GM12878 (cell line): ENCODE measurements around the gene TSC2. TPM values are rescaled to one million over a fixed set of nuclear protein-coding genes. Genes with fewer than 3 reads are reported as not detected.

Experiments
- ATAC-seq: fragments of 200-7000 bp; cut with Tn5 transposase; 3 replicates; pipeline ENCODE4 v1.9.1; 2020; ENCODE audit warnings: mild to moderate bottlenecking, moderate library complexity
- Bru-seq: library from RNA; stranded (reverse); fragments of 400-500 nt; gene quantifications from one replicate; lab custom pipeline; 2021; lab: Mats Ljungman, UMichigan
- BruChase-seq, 2 experiments: library from RNA; stranded (reverse); fragments of 400-500 nt; gene quantifications; one replicate each; lab custom pipeline; 2021; lab: Mats Ljungman, UMichigan
- BruUV-seq: library from RNA; stranded (reverse); fragments of 400-500 nt; replicated peaks from 2 replicates; lab custom pipeline; 2021; lab: Mats Ljungman, UMichigan
- CTCF ChIA-PET: fragments of 300-600 bp; sonication (Branson Sonifier 250); formaldehyde crosslinking; extraction: SDS; loops from one replicate; lab custom pipeline; 2021; ENCODE audit warnings: inconsistent platforms; lab: Yijun Ruan, JAX
- POLR2A ChIA-PET: fragments of 350-600 bp; formaldehyde crosslinking; extraction: SDS; loops from one replicate; lab custom pipeline; 2021; ENCODE audit warnings: inconsistent platforms; lab: Charles Lee
- RAD21 ChIA-PET: fragments of 300-600 bp; sonication (Branson Sonifier 250); formaldehyde crosslinking; loops from one replicate; lab custom pipeline; 2023; ENCODE audit warnings: antibody characterized with exemption; ENCODE audit not compliant: unreplicated experiment; lab: Charles Lee
- SMC1A ChIA-PET: fragments of 300-600 bp; sonication (Branson Sonifier 250); formaldehyde crosslinking; loops from one replicate; lab custom pipeline; 2023; ENCODE audit not compliant: unreplicated experiment, uncharacterized antibody; lab: Charles Lee
- DNase-seq: peaks from one replicate; pipeline ENCODE4 v3.0.0-alpha.2; 2011; ENCODE audit warnings: low read depth, low spot score
- FAIRE-seq: peaks from 3 replicates; lab custom pipeline; 2011; peaks lifted over from hg19 to GRCh38; lab: Jason Lieb, UNC
- H2AFZ ChIP-seq: 2 replicates; pipeline ENCODE4 v1.6.0; 2011; ENCODE audit warnings: low read depth, low read length, control low read depth; ENCODE audit not compliant: control insufficient read depth
- H3K27ac ChIP-seq: 2 replicates; pipeline ENCODE4 v1.5.1; 2011; ENCODE audit warnings: control low read depth; ENCODE audit not compliant: control insufficient read depth, insufficient read depth
- H3K27me3 ChIP-seq, 2 experiments: replicated peaks in 1 of 2; 2 replicates each; pipeline versions ENCODE4 v1.6.0 to v1.6.1; 2011; ENCODE audit warnings: low read length in 1 of 2; ENCODE audit not compliant: control insufficient read depth in 2 of 2, insufficient read depth in 2 of 2
- H3K36me3 ChIP-seq, 2 experiments: 2 replicates each; pipeline ENCODE4 v1.5.1; 2011; ENCODE audit warnings: low read length in 1 of 2; ENCODE audit not compliant: control insufficient read depth in 2 of 2, insufficient read depth in 2 of 2
- H3K4me1 ChIP-seq: 2 replicates; pipeline ENCODE4 v1.6.1; 2011; ENCODE audit warnings: mild to moderate bottlenecking, low read length, moderate library complexity, mixed read lengths; ENCODE audit not compliant: control insufficient read depth, insufficient read depth
- H3K4me2 ChIP-seq: 2 replicates; pipeline ENCODE4 v1.6.0; 2011; ENCODE audit warnings: control low read depth; ENCODE audit not compliant: control insufficient read depth, insufficient read depth
- H3K4me3 ChIP-seq: fragments of 200-600 bp; sonication (generic); 2 replicates; pipeline ENCODE4 v1.5.1; 2016
- H3K79me2 ChIP-seq: 2 replicates; pipeline ENCODE4 v1.6.0; 2011; ENCODE audit warnings: low read length; ENCODE audit not compliant: control insufficient read depth, insufficient read depth
- H3K9ac ChIP-seq: 2 replicates; pipeline ENCODE4 v1.8.0; 2011; ENCODE audit warnings: low read length, control low read depth, mixed read lengths; ENCODE audit not compliant: control insufficient read depth, insufficient read depth
- H3K9me3 ChIP-seq: replicated peaks from 3 replicates; pipeline ENCODE4 v1.5.1; 2011; ENCODE audit warnings: mild to moderate bottlenecking, low read length; ENCODE audit not compliant: control insufficient read depth, insufficient read depth
- H4K20me1 ChIP-seq: 2 replicates; pipeline ENCODE4 v1.6.0; 2011; ENCODE audit not compliant: control insufficient read depth, insufficient read depth
- BACH1 ChIP-seq: fragments of 450-650 bp; IDR thresholded peaks from 2 replicates; pipeline ENCODE4 v1.6.1; 2017; ENCODE audit warnings: mild to moderate bottlenecking, borderline replicate concordance
- BCL11A ChIP-seq: IDR thresholded peaks from 2 replicates; pipeline ENCODE4 v1.6.1; 2011; ENCODE audit warnings: low read depth, low read length
- CHD2 ChIP-seq: IDR thresholded peaks from 2 replicates; pipeline ENCODE4 v1.6.1; 2011; ENCODE audit warnings: low read depth, low read length, improper control_type of control experiment, borderline replicate concordance
- EP300 ChIP-seq, 2 experiments: fragments of 150-350 bp in 1 of 2; IDR thresholded peaks; 2 replicates each; pipeline ENCODE4 v1.6.1; 2011 to 2012; ENCODE audit warnings: low read depth in 2 of 2, low read length in 2 of 2, borderline replicate concordance in 1 of 2, improper control_type of control experiment in 1 of 2, inconsistent platforms in 1 of 2; ENCODE audit not compliant: control insufficient read depth in 1 of 2
- FOXM1 ChIP-seq: IDR thresholded peaks from 2 replicates; pipeline ENCODE4 v1.6.1; 2012; ENCODE audit warnings: low read depth, mild to moderate bottlenecking, inconsistent platforms, low read length, moderate library complexity
- GABPA ChIP-seq: IDR thresholded peaks from 2 replicates; pipeline ENCODE4 v1.6.1; 2014; ENCODE audit warnings: antibody characterized with exemption, low read depth, mild to moderate bottlenecking, inconsistent platforms
- IKZF2 ChIP-seq, 2 experiments: fragments of 450-650 bp; IDR thresholded peaks; 2 replicates each; pipeline ENCODE4 v1.6.1; 2017; ENCODE audit warnings: mild to moderate bottlenecking in 2 of 2, moderate library complexity in 2 of 2
- PKNOX1 ChIP-seq: fragments of 450-650 bp; IDR thresholded peaks from 2 replicates; pipeline ENCODE4 v1.6.1; 2016; ENCODE audit warnings: mild to moderate bottlenecking
- POU2F2 ChIP-seq: IDR thresholded peaks from 3 replicates; pipeline ENCODE4 v1.6.1; 2011; ENCODE audit warnings: low read depth, mild to moderate bottlenecking, low read length, borderline replicate concordance
- RELB ChIP-seq: fragments of 450-650 bp; IDR thresholded peaks from 2 replicates; pipeline ENCODE4 v1.6.1; 2017; ENCODE audit warnings: low read depth, mild to moderate bottlenecking, moderate library complexity
- SMAD1 ChIP-seq: fragments of 450-650 bp; IDR thresholded peaks from 2 replicates; pipeline ENCODE4 v1.6.1; 2018; ENCODE audit warnings: mild to moderate bottlenecking, low read depth; ENCODE audit not compliant: partially characterized antibody
- SMARCA5 ChIP-seq: fragments of 450-650 bp; IDR thresholded peaks from 2 replicates; pipeline ENCODE4 v1.6.1; 2017; ENCODE audit warnings: mild to moderate bottlenecking
- YBX1 ChIP-seq: fragments of 450-650 bp; IDR thresholded peaks from 2 replicates; pipeline ENCODE4 v1.6.1; 2016; ENCODE audit warnings: antibody characterized with exemption
- ZNF24 ChIP-seq: fragments of 450-650 bp; IDR thresholded peaks from 2 replicates; pipeline ENCODE4 v1.6.1; 2017; ENCODE audit warnings: antibody characterized with exemption, mild to moderate bottlenecking
- WGBS: methylation state at CpG from one replicate; pipeline ENCODE4 v1.1.6; 2016; ENCODE audit warnings: low lambda C conversion rate; ENCODE audit not compliant: insufficient replicate concordance, insufficient coverage; ENCODE audit errors: missing lambda C conversion rate; 5-methylcytosine and 5-hydroxymethylcytosine counted together
- in situ Hi-C: fragments of 300-500 bp; cut with MboI; formaldehyde crosslinking; loops from 9 replicates; pipeline ENCODE4 v1.14.3; 2018; ENCODE audit warnings: mixed read lengths
- intact Hi-C: fragments of 100-400 bp; cut with micrococcal nuclease; formaldehyde crosslinking; loops from one replicate; pipeline ENCODE4 v1.14.2; 2022; ENCODE audit not compliant: unreplicated experiment
- long read RNA-seq, 2 experiments: library from polyadenylated mRNA; unstranded; transcript quantifications; one replicate each; pipeline ENCODE4 v2.0.0, GENCODE V29; 2019 to 2020
- polyA minus RNA-seq, 3 experiments: library from RNA; depleted of rRNA, polyadenylated mRNA; stranded (reverse); fragments of >200 nt; gene quantifications; 2 replicates each; pipeline ENCODE4 v1.2.3, GENCODE V29; 2011
- polyA plus RNA-seq, 11 experiments: library from polyadenylated mRNA; depleted of rRNA in 4 of 11; unstranded in 6 of 11; stranded (reverse) in 5 of 11; fragments of >200 nt; fragmentation: Nextera tagmentation in 4 of 11; fragmentation: Illumina TruSeq in 1 of 11; extraction: Ambion mirVana in 4 of 11; extraction: Trizol in 1 of 11; gene quantifications; 1 replicate in 1 of 11; 2 replicates in 10 of 11; pipeline versions ENCODE4 v1.2.1 to v1.2.3, GENCODE V29; 2011 to 2016; ENCODE audit warnings: inconsistent platforms in 2 of 11, missing spikeins in 2 of 11, low read depth in 1 of 11
- total RNA-seq, 4 experiments: library from RNA; depleted of rRNA in 3 of 4; stranded (reverse); fragments of >200 nt in 3 of 4; fragmentation: Illumina TruSeq in 1 of 4; extraction: Trizol in 1 of 4; gene quantifications; 2 replicates each; pipeline versions ENCODE4 v1.2.1 to v1.2.3, GENCODE V29; 2013 to 2021
- TF ChIP-seq, protein P1 (sequence below): IDR thresholded peaks from 2 replicates; pipeline ENCODE4 v1.6.1; 2012; ENCODE audit warnings: low read depth, low read length, improper control_type of control experiment

TSC2 gene
- total RNA-seq (2013; cell fraction: nucleolus; rRNA removed), result 135 and 159 TPM in 2 replicates
- 15.9 and 20.4 TPM in 2 replicates for total RNA-seq (2014; rRNA removed)
- total RNA-seq (2014; rRNA removed; fragmentation: Illumina TruSeq; extraction: Trizol), result 9.7 and 10.9 TPM in 2 replicates
- 61.5 and 77.0 TPM in 2 replicates for total RNA-seq (2021)
- 17.5 TPM for polyA plus RNA-seq (2011; ENCODE audit: low read depth)
- polyA plus RNA-seq (2011; rRNA removed), result 10.1 and 18.0 TPM in 2 replicates
- 18.5 and 24.1 TPM in 2 replicates for polyA plus RNA-seq (2011; cell fraction: cytosol; rRNA removed)
- polyA plus RNA-seq (2011; cell fraction: nucleus; rRNA removed), result 284 and 324 TPM in 2 replicates
- 46.1 and 49.1 TPM in 2 replicates for polyA plus RNA-seq (2012)
- 4.9 and 22.7 TPM in 2 replicates for polyA plus RNA-seq (2014; fragmentation: Illumina TruSeq; extraction: Trizol)
- polyA plus RNA-seq (2014; fragmentation: Nextera tagmentation; extraction: Ambion mirVana), result 1 to 10 TPM; 1.6 to 3.9 TPM
- 31.3 and 48.1 TPM in 2 replicates for polyA plus RNA-seq (2014; rRNA removed)
- polyA plus RNA-seq (2016; fragmentation: Nextera tagmentation; extraction: Ambion mirVana), result 10 to 100 TPM; 36.1 to 43.6 TPM
- 43.0 and 55.4 TPM in 2 replicates for polyA minus RNA-seq (2011; rRNA and poly(A)+ RNA removed)
- 32.2 and 38.4 TPM in 2 replicates for polyA minus RNA-seq (2011; cell fraction: cytosol; rRNA and poly(A)+ RNA removed)
- 47.4 and 83.8 TPM in 2 replicates for polyA minus RNA-seq (2011; cell fraction: nucleus; rRNA and poly(A)+ RNA removed)
- percentile 54 among the genes with signal in this experiment for Bru-seq, nascent RNA
- percentile 78 among the genes with signal in this experiment for BruChase-seq, experiment 1, labeled RNA remaining after a 6-hour chase
- percentile 66 among the genes with signal in this experiment for BruChase-seq, experiment 2, labeled RNA remaining after a 2-hour chase
- long read RNA-seq, experiment 1, partial matches to known transcripts, result 2 of 4 reads
- long read RNA-seq, experiment 1, other reads (novel, unspliced or antisense), result 1 of 4 reads
- long read RNA-seq, experiment 2, partial matches to known transcripts, result 3 of 3 reads
- long read RNA-seq, experiment 2, other reads (novel, unspliced or antisense), result 0 of 3 reads

DNA sequence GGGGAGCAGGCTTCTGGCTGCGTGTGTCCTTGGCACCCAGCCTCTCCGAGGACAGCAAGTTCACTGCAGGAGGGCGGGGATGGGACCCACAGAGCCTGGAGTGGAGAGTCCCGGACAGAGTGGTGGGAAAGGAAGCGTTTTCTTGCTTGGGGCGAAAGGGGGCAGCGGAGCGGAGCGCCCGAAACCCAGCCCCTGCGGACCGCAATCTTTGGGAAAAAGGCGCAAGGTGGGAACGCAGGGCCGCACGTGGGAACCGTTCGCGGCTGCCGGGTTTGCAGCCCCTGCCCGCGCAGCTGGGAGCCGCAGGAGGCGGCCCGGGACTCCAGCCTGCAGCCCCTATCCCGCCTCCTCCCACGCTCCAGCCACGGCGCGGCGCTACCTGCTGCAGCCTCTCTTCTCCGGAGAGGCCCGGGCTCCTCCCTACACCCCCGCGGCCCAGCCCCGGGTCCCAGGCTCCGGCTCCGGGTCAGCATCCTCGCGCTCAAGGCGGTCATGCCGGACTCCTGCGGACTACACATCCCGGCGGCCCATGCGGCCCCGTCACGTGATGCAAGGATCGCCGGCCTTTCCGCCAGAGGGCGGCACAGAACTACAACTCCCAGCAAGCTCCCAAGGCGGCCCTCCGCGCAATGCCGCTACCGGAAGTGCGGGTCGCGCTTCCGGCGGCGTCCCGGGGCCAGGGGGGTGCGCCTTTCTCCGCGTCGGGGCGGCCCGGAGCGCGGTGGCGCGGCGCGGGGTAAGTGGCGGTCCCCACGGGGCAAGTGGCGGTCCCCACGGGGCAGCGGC lies at the start of gene TSC2, which contains the start of gene NTHL1:
TSS of gene TSC2 (plus strand) at position 656 of the 786 bp plus-strand sequence. CDS start 631 bp downstream, outside the sequence.
TSS of gene NTHL1 (minus strand) at position 505 of the 786 bp plus-strand sequence. CDS start at position 494, 11 bp downstream.
- Histone ChIP-seq H3K27me3 (no peaks in the 10 kb centered on the region), H3K27ac (peak within 1 kb of the TSS; percentile 48), H3K4me3 (peak within 1 kb of the TSS; percentile 97), H3K79me2 (peaks cover 16% of the 10 kb centered on the region), H3K9me3 (no peaks in the 10 kb centered on the region), H3K4me2 (peak within 1 kb of the TSS; percentile 98), H2AFZ (peak within 1 kb of the TSS; percentile 89), H3K9ac (peak within 1 kb of the TSS; percentile 76), H4K20me1 (no peaks in the 10 kb centered on the region), H3K36me3 (peaks cover 0 to 1% of the 10 kb centered on the region in 2 experiments; a peak in 2 of 4 replicates), H3K4me1 (peaks cover 22% of the 10 kb centered on the region)
- BruUV-seq, result TSS peak; percentile 70
- FAIRE-seq, result peak; percentile 94
- RAD21 ChIA-PET, result interaction anchor here (1.2 to 2.1 kb wide), 5 partner anchors 25 to 460 kb away, joined by 3 to 9 read pairs (median 5); partner anchors contain the start of genes PKD1 and TRAF7
- CTCF ChIA-PET, result interaction anchor here (1.3 to 2.8 kb wide), 3 partner anchors 25 to 93 kb away, joined by 6 to 16 read pairs (median 8); no protein-coding TSS in a partner anchor
- POLR2A ChIA-PET, result interaction anchor here (0.7 to 1.3 kb wide), 6 partner anchors 9 to 167 kb away, joined by 3 to 13 read pairs (median 4); partner anchors contain the start of genes PGP, TBL3 and TRAF7
- under 1% methylated on average over 73 of the region's 81 CpGs for WGBS
- DNase-seq, result peak; percentile 82
- peak; percentile 98 for ATAC-seq
- in situ Hi-C loops, result no loop called here
- SMC1A ChIA-PET, result interaction anchor here (1.3 to 1.4 kb wide), 3 partner anchors 40 to 93 kb away, joined by 3 to 8 read pairs (median 3); no protein-coding TSS in a partner anchor
- intact Hi-C loops, result no loop called here
- TF ChIP-seq GABPA, result peak; percentile 93
- peak; percentile 72; the same call in 1 of the 2 replicates for TF ChIP-seq SMARCA5
- TF ChIP-seq CHD2, result peak; percentile 84
- TF ChIP-seq POU2F2, result 0 out of 3 replicates have a peak, but pooled peaks have one; percentile 42
- TF ChIP-seq IKZF2 (IDR thresholded peaks at IDR 0.05), result peak in 1 of 2 experiments; percentile 19; a peak in 2 of 4 replicates
- no peak for TF ChIP-seq EP300 (IDR thresholded peaks at IDR 0.05; ENCODE audit: borderline replicate concordance in 1 of 2, control insufficient read depth in 1 of 2, low read depth in 2 of 2, low read length in 2 of 2)
- TF ChIP-seq, protein P1, sequence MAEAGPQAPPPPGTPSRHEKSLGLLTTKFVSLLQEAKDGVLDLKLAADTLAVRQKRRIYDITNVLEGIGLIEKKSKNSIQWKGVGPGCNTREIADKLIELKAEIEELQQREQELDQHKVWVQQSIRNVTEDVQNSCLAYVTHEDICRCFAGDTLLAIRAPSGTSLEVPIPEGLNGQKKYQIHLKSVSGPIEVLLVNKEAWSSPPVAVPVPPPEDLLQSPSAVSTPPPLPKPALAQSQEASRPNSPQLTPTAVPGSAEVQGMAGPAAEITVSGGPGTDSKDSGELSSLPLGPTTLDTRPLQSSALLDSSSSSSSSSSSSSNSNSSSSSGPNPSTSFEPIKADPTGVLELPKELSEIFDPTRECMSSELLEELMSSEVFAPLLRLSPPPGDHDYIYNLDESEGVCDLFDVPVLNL, result no peak
- TF ChIP-seq BACH1, result peak; percentile 90
- no peak for TF ChIP-seq BCL11A
- TF ChIP-seq ZNF24, result peak; percentile 32; the same call in 1 of the 2 replicates
- no peak for TF ChIP-seq YBX1
- no peak for TF ChIP-seq SMAD1
- no peak for TF ChIP-seq PKNOX1
- no peak for TF ChIP-seq FOXM1
- TF ChIP-seq RELB, result no peak
